ENCODE data around the gene CLC.

Gene CLC

GRCh38 chr19:39737351-39737750 is 478 bp downstream of the CLC start:
- Histone ChIP-seq H3K4me3 (ENCODE audit: low read depth, low read length, poor library complexity, severe bottlenecking) (no peak overlapping the region), H4K20me1 (ENCODE audit: insufficient read depth, low read length) (no peaks in the 10 kb centered on the region)

GRCh38 chr19:39736088-39736487 is 1.7 kb downstream of the CLC start:
- Histone ChIP-seq H3K4me3 (ENCODE audit: low read depth, low read length, poor library complexity, severe bottlenecking) (no peak overlapping the region), H3K27ac (ENCODE audit: low read depth, low read length, poor library complexity, severe bottlenecking) (no peak overlapping the region), H3F3A (ENCODE audit: insufficient read depth, low read length) (no peaks in the 10 kb centered on the region), H2AFZ (ENCODE audit: low read length) (no peak overlapping the region), H3K9me2 (ENCODE audit: low read depth, low read length) (no peaks in the 10 kb centered on the region; the same call in 1 of the 2 replicates), H4K20me1 (ENCODE audit: insufficient read depth, low read length) (no peaks in the 10 kb centered on the region), H3K4me2 (ENCODE audit: low read length) (no peak overlapping the region), H3K9me3 (ENCODE audit: low read length) (no peaks in the 10 kb centered on the region), H3K27me3 (ENCODE audit: insufficient read depth, low read length) (peaks cover 6% of the 10 kb centered on the region; the same call in 1 of the 2 replicates), H3K9ac (ENCODE audit: low read length) (no peak overlapping the region), H3K79me2 (ENCODE audit: insufficient read depth, low read length) (no peaks in the 10 kb centered on the region), H3K4me1 (ENCODE audit: insufficient read depth, low read length, severe bottlenecking) (no peaks in the 10 kb centered on the region), H3K36me3 (ENCODE audit: insufficient read depth, low read length) (no peaks in the 10 kb centered on the region)
- TF ChIP-seq CTCF (IDR thresholded peaks at IDR 0.05; ENCODE audit: low read length) (no peak), EZH2 (IDR thresholded peaks at IDR 0.05; ENCODE audit: borderline replicate concordance, low read length) (no peak)

More at GRCh38 chr19:39737351-39737750, 478 bp downstream of the CLC start:
- H3K9me3 ChIP-seq (ENCODE audit: low read length): no peaks in the 10 kb centered on the region
- H3K4me1 ChIP-seq (ENCODE audit: insufficient read depth, low read length, severe bottlenecking): no peaks in the 10 kb centered on the region
- H3F3A ChIP-seq (ENCODE audit: insufficient read depth, low read length): no peaks in the 10 kb centered on the region
- H3K9ac ChIP-seq (ENCODE audit: low read length): no peak overlapping the region
- TF ChIP-seq CTCF (IDR thresholded peaks at IDR 0.05; ENCODE audit: low read length) (no peak), EZH2 (IDR thresholded peaks at IDR 0.05; ENCODE audit: borderline replicate concordance, low read length) (no peak)
- no peaks in the 10 kb centered on the region for H3K79me2 ChIP-seq (ENCODE audit: insufficient read depth, low read length)
- H3K27ac ChIP-seq (ENCODE audit: low read depth, low read length, poor library complexity, severe bottlenecking): no peak overlapping the region
- H3K27me3 ChIP-seq (ENCODE audit: insufficient read depth, low read length): peaks cover 6% of the 10 kb centered on the region; the same call in 1 of the 2 replicates
- no peak overlapping the region for H2AFZ ChIP-seq (ENCODE audit: low read length)
- no peak overlapping the region for H3K4me2 ChIP-seq (ENCODE audit: low read length)
- H3K36me3 ChIP-seq (ENCODE audit: insufficient read depth, low read length): no peaks in the 10 kb centered on the region
- H3K9me2 ChIP-seq (ENCODE audit: low read depth, low read length): no peaks in the 10 kb centered on the region; the same call in 1 of the 2 replicates

- H3K27ac ChIP-seq (ENCODE audit: low read depth, low read length, poor library complexity, severe bottlenecking): no peak overlapping the region
- H4K20me1 ChIP-seq (ENCODE audit: insufficient read depth, low read length): no peaks in the 10 kb centered on the region
- no peak overlapping the region for H2AFZ ChIP-seq (ENCODE audit: low read length)
- H3K36me3 ChIP-seq (ENCODE audit: insufficient read depth, low read length): no peaks in the 10 kb centered on the region
- no peak for TF ChIP-seq EZH2 (IDR thresholded peaks at IDR 0.05; ENCODE audit: borderline replicate concordance, low read length)
- no peak for TF ChIP-seq CTCF (IDR thresholded peaks at IDR 0.05; ENCODE audit: low read length)
- peaks cover 6% of the 10 kb centered on the region; the same call in 1 of the 2 replicates for H3K27me3 ChIP-seq (ENCODE audit: insufficient read depth, low read length)
- H3K9me2 ChIP-seq (ENCODE audit: low read depth, low read length): no peaks in the 10 kb centered on the region; the same call in 1 of the 2 replicates
- no peak overlapping the region for H3K4me2 ChIP-seq (ENCODE audit: low read length)
- no peaks in the 10 kb centered on the region for H3K9me3 ChIP-seq (ENCODE audit: low read length)
- no peaks in the 10 kb centered on the region for H3K4me1 ChIP-seq (ENCODE audit: insufficient read depth, low read length, severe bottlenecking)
- H3K9ac ChIP-seq (ENCODE audit: low read length): no peak overlapping the region
- no peaks in the 10 kb centered on the region for H3F3A ChIP-seq (ENCODE audit: insufficient read depth, low read length)
- H3K4me3 ChIP-seq (ENCODE audit: low read depth, low read length, poor library complexity, severe bottlenecking): no peak overlapping the region
- H3K79me2 ChIP-seq (ENCODE audit: insufficient read depth, low read length): no peaks in the 10 kb centered on the region
Measured at GRCh38 chr19:39735688-39736087, 2.1 kb downstream of the CLC start.

Data from OCI-LY1 (cell line).